Suprapubic skin (tissue), 4 donors: Measurements from ENCODE around the gene IMMP2L. TPM values are rescaled to one million over a fixed set of nuclear protein-coding genes. Genes with fewer than 3 reads are reported as not detected.

Source experiments
- DNase-seq, 2 donors: peaks; one replicate each; pipeline ENCODE4 v3.0.0-alpha.2; 2019; ENCODE audit warnings: low spot score in 2 of 2
- H3K27ac ChIP-seq: fragments of 200-600 bp; sonication (generic); one replicate; pipeline ENCODE4 v1.5.1; 2019
- H3K27me3 ChIP-seq: fragments of 200-600 bp; sonication (generic); one replicate; pipeline ENCODE4 v1.5.1; 2019
- H3K36me3 ChIP-seq: fragments of 200-600 bp; sonication (generic); one replicate; pipeline ENCODE4 v1.5.1; 2019
- H3K4me1 ChIP-seq: fragments of 200-600 bp; sonication (generic); one replicate; pipeline ENCODE4 v1.5.1; 2019
- H3K4me3 ChIP-seq: fragments of 200-600 bp; sonication (generic); one replicate; pipeline ENCODE4 v1.5.1; 2019; ENCODE audit warnings: mild to moderate bottlenecking
- H3K9me3 ChIP-seq: fragments of 200-600 bp; sonication (generic); one replicate; pipeline ENCODE4 v1.5.1; 2019
- EP300 ChIP-seq: sonication (generic); formaldehyde crosslinking; IDR thresholded peaks from one replicate; pipeline ENCODE4 v1.6.1; 2017; ENCODE audit warnings: antibody characterized with exemption
- POLR2A ChIP-seq, 2 donors: fragments of 450-650 bp; IDR thresholded peaks; one replicate each; pipeline ENCODE4 v1.6.1; 2017; ENCODE audit warnings: antibody characterized with exemption in 2 of 2, mild to moderate bottlenecking in 2 of 2, moderate library complexity in 2 of 2
- POLR2AphosphoS5 ChIP-seq, 3 donors: sonication (generic); formaldehyde crosslinking; IDR thresholded peaks; one replicate each; pipeline ENCODE4 v1.6.1; 2017; ENCODE audit warnings: antibody characterized with exemption in 3 of 3
- WGBS: methylation state at CpG from one replicate; pipeline ENCODE4 v1.1.5; 2018; 5-methylcytosine and 5-hydroxymethylcytosine counted together
- total RNA-seq, 4 donors: library from RNA; depleted of rRNA; stranded (reverse); fragments of >200 nt; gene quantifications; one replicate each; pipeline ENCODE4 v1.1.0, GENCODE V29; 2016
- TF ChIP-seq, protein P1 (sequence below), 2 donors: fragments of 200-600 bp in 1 of 2; fragments of 450-650 bp in 1 of 2; sonication (generic) in 1 of 2; IDR thresholded peaks; one replicate each; pipeline ENCODE4 v1.5.1; 2016 to 2019; ENCODE audit warnings: antibody characterized with exemption in 2 of 2, mild to moderate bottlenecking in 1 of 2, moderate library complexity in 1 of 2

IMMP2L gene
- total RNA-seq, 4 donors from 2014 or later = 10.6 to 20.6 (median 14.6) TPM

DNA sequence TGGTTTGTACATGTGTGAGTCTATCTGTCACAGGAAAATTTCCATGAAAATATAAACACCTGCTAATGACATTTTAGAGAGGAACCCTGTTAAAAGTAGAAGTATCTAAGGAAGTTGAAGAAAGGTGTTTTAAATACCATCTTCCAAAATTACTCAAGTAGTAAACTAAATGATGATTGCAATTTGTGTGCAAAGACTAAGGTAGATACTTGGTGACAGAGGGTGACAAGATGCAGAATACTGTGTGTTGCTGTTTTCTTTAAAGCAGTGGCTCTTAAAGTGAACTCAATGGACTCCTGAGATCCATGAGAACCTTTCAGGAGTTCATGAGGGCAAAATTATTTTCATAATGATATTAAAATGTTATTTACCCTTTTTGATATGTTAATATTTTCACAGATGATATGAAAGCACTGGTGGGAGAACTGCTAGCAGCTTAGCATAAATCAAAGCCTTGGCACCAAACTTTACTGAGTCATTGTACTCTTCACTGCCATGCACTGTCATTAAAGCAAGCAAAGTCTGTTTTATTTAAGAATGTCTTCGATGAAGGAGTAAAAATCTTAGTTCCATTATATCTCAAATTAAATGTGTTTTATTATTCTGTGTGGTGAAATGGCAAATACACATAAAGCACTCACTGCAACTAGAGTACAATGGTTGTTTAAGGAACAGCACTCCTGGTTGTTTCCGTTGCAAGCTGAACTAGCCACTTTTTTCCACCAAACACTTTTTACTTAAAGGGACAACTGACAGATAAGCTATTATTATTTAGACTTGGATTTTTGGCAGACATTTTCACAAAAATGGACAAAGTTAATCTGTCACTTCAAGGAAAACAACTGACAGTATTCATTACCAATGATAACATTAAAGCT, 337.7 kb downstream of the IMMP2L start:
- no peaks in the 10 kb centered on the region for H3K4me1 ChIP-seq
- H3K27ac ChIP-seq = no peak overlapping the region
- no peak for DNase-seq
- no peak overlapping the region for H3K4me3 ChIP-seq
- TF ChIP-seq EP300 (no peak), POLR2A (IDR thresholded peaks at IDR 0.05) (no peak), POLR2AphosphoS5 (IDR thresholded peaks at IDR 0.05) (no peak)
- TF ChIP-seq, protein P1, sequence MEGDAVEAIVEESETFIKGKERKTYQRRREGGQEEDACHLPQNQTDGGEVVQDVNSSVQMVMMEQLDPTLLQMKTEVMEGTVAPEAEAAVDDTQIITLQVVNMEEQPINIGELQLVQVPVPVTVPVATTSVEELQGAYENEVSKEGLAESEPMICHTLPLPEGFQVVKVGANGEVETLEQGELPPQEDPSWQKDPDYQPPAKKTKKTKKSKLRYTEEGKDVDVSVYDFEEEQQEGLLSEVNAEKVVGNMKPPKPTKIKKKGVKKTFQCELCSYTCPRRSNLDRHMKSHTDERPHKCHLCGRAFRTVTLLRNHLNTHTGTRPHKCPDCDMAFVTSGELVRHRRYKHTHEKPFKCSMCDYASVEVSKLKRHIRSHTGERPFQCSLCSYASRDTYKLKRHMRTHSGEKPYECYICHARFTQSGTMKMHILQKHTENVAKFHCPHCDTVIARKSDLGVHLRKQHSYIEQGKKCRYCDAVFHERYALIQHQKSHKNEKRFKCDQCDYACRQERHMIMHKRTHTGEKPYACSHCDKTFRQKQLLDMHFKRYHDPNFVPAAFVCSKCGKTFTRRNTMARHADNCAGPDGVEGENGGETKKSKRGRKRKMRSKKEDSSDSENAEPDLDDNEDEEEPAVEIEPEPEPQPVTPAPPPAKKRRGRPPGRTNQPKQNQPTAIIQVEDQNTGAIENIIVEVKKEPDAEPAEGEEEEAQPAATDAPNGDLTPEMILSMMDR (IDR thresholded peaks at IDR 0.05) = no peak
- WGBS = 28% methylated on average over 2 of the region's 2 CpGs
- no peaks in the 10 kb centered on the region for H3K27me3 ChIP-seq
- H3K36me3 ChIP-seq = no peaks in the 10 kb centered on the region
- H3K9me3 ChIP-seq = no peaks in the 10 kb centered on the region

DNA sequence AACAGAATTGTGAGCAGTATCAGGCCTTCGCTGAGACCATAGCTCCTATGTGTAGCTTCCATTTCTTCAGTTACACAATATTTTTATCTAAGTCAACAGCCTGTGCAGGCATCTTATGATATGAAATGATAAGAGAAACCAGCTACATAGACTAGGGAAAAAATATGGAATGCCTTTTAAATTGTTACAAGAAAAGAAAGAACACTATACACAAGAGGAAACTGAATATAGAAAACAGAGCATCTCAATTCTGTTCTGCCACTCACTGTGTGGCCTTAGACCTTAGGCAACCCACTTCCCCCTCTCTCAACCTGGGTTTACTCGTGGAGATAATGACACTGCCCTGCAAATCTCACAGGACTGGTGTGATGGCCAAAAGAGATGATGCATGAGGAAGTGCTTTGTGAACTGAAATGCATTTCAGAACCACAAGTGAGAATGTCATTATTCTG, 338.5 kb downstream of the IMMP2L start:
- H3K27ac ChIP-seq = no peak overlapping the region
- H3K4me3 ChIP-seq = no peak overlapping the region
- 58% methylated on average over 2 of the region's 2 CpGs for WGBS
- no peaks in the 10 kb centered on the region for H3K27me3 ChIP-seq
- H3K36me3 ChIP-seq = no peaks in the 10 kb centered on the region
- no peaks in the 10 kb centered on the region for H3K4me1 ChIP-seq
- no peak for TF ChIP-seq EP300
- TF ChIP-seq, protein P1 (IDR thresholded peaks at IDR 0.05) = no peak
- no peak for TF ChIP-seq POLR2A (IDR thresholded peaks at IDR 0.05)
- no peak for TF ChIP-seq POLR2AphosphoS5 (IDR thresholded peaks at IDR 0.05)
- DNase-seq = no peak
- H3K9me3 ChIP-seq = no peaks in the 10 kb centered on the region

DNA sequence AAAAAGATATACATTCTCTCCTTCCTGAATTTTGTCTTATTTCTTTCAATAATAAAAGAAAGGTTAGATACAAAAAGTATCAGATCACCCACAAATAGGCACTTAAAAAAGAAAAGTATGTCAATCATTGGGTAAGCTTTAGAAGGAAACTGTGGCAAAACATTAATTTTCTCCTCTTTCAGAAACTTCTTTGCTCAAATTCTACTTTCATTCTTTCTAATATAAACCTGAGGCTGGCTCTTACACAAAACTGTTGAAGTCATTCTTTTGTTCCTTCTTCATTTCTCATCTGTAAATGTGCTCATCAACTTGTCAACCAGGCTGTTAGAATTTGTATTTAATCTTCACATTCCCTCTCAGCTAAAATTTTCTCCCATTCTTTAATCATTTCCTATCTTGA, 346.7 kb downstream of the IMMP2L start:
- H3K27me3 ChIP-seq = no peaks in the 10 kb centered on the region
- H3K4me3 ChIP-seq = no peak overlapping the region
- no peak overlapping the region for H3K27ac ChIP-seq
- no peaks in the 10 kb centered on the region for H3K9me3 ChIP-seq
- no peak for DNase-seq
- no peaks in the 10 kb centered on the region for H3K36me3 ChIP-seq
- TF ChIP-seq POLR2A (IDR thresholded peaks at IDR 0.05) = no peak
- TF ChIP-seq, protein P1 (IDR thresholded peaks at IDR 0.05) = no peak
- TF ChIP-seq POLR2AphosphoS5 (IDR thresholded peaks at IDR 0.05) = no peak
- TF ChIP-seq EP300 = no peak
- H3K4me1 ChIP-seq = no peaks in the 10 kb centered on the region

DNA sequence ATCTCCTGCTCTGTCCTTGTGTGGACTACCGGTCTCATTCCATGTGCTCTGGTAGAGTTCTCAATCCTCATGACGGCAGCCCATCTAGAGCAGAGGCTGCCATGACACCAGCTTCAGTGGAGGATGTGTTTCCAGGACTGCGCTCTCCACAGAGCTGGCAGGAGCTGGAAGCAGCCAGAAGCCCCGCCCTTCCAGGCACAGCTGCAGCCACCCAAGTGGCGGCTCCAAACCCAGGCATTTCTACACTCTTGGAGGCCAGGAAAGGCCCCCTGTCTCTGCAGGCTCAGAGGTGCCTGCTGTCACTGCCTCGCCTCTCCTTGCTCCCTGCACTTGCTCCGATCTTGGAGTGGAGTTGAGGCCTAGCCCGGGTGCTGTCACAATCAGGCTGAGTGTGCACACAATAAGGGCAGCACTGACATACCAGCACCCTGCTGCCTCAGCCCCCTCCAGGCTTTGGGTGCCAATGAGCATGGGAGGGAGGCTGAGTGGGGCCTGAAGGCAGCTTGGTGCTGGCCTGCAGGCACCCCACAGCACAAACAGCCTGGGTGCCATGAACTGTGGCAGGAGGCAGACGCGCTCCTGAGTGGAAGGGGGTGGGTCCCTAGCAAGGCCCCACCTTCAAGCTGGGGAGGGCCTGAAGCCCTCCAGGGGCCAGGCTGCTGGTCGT, 349.3 kb downstream of the IMMP2L start:
- H3K9me3 ChIP-seq = no peaks in the 10 kb centered on the region
- no peaks in the 10 kb centered on the region for H3K27me3 ChIP-seq
- TF ChIP-seq EP300 (no peak), POLR2A (IDR thresholded peaks at IDR 0.05) (no peak), POLR2AphosphoS5 (IDR thresholded peaks at IDR 0.05) (no peak)
- TF ChIP-seq, protein P1 (IDR thresholded peaks at IDR 0.05) = no peak
- H3K27ac ChIP-seq = no peak overlapping the region
- H3K36me3 ChIP-seq = no peaks in the 10 kb centered on the region
- 94% methylated on average over 8 of the region's 11 CpGs for WGBS
- no peak overlapping the region for H3K4me3 ChIP-seq
- DNase-seq = no peak
- H3K4me1 ChIP-seq = no peaks in the 10 kb centered on the region

DNA sequence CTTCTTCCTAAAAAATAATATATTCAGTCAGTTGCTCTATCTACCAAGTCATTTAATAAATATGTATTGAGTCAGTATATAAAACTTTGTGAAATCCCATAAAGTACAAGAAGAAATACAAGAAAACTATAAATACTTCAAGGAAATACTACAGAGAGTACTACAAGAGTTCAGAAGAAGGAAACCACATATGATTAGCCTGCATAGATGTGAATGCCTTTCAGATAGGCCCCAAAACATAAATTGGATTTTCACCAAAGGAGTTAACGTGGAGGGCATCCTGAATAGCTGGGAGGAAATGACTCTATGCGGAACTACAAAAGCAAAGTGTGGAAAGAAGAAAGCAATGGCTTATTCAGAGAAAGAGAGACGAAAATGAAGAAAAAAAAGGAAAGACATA, 351.3 kb downstream of the IMMP2L start:
- DNase-seq = no peak
- H3K27ac ChIP-seq = no peak overlapping the region
- 86% methylated on average over 3 of the region's 3 CpGs for WGBS
- TF ChIP-seq, protein P1 (IDR thresholded peaks at IDR 0.05) = no peak
- TF ChIP-seq POLR2AphosphoS5 (IDR thresholded peaks at IDR 0.05) (no peak), EP300 (no peak), POLR2A (IDR thresholded peaks at IDR 0.05) (no peak)
- no peaks in the 10 kb centered on the region for H3K36me3 ChIP-seq
- no peak overlapping the region for H3K4me3 ChIP-seq
- H3K27me3 ChIP-seq = no peaks in the 10 kb centered on the region
- no peaks in the 10 kb centered on the region for H3K9me3 ChIP-seq
- H3K4me1 ChIP-seq = no peaks in the 10 kb centered on the region
